Ovary (tissue), 9 donors: Measurements from ENCODE around the gene CGB2. TPM values are rescaled to one million over a fixed set of nuclear protein-coding genes. Genes with fewer than 3 reads are reported as not detected.

Experiments
- DNase-seq, 5 donors: peaks; one replicate each; pipeline ENCODE4 v3.0.0-alpha.2; 2019 to 2020
- H3K27ac ChIP-seq, 2 donors: fragments of 200-600 bp; one replicate each; pipeline versions ENCODE4 v1.5.1 to v1.8.0; 2019 to 2022
- H3K27me3 ChIP-seq: fragments of 200-600 bp; one replicate; pipeline ENCODE4 v1.8.0; 2022
- H3K36me3 ChIP-seq: fragments of 200-600 bp; sonication (generic); one replicate; pipeline ENCODE4 v1.5.1; 2019
- H3K4me1 ChIP-seq: one replicate; pipeline ENCODE4 v1.8.1; 2013; ENCODE audit warnings: mild to moderate bottlenecking, moderate library complexity; ENCODE audit not compliant: insufficient read depth
- H3K4me3 ChIP-seq: fragments of 200-600 bp; sonication (generic); one replicate; pipeline ENCODE4 v1.5.1; 2017
- H3K9me3 ChIP-seq, 2 donors: fragments of 200-600 bp in 1 of 2; sonication (generic) in 1 of 2; one replicate each; pipeline versions ENCODE4 v1.5.1 to v1.8.1; 2013 to 2019; ENCODE audit warnings: mild to moderate bottlenecking in 1 of 2, moderate library complexity in 1 of 2
- CTCF ChIP-seq, 3 donors: fragments of 450-650 bp in 2 of 3; fragments of 200-600 bp in 1 of 3; IDR thresholded peaks; one replicate each; pipeline versions ENCODE4 v1.5.1 to v1.8.0; 2016 to 2022; ENCODE audit warnings: antibody characterized with exemption in 3 of 3, mild to moderate bottlenecking in 1 of 3
- EP300 ChIP-seq: sonication (generic); formaldehyde crosslinking; IDR thresholded peaks from one replicate; pipeline ENCODE4 v1.6.1; 2017; ENCODE audit warnings: antibody characterized with exemption
- POLR2A ChIP-seq: fragments of 450-650 bp; IDR thresholded peaks from one replicate; pipeline ENCODE4 v1.6.1; 2017; ENCODE audit warnings: antibody characterized with exemption, mild to moderate bottlenecking, moderate library complexity
- WGBS, 3 donors: extraction: QIAGEN DNeasy Blood & Tissue Kit in 1 of 3; methylation state at CpG; one replicate each; pipeline versions ENCODE4 v1.1.5 to v1.1.7; 2013 to 2017; 5-methylcytosine and 5-hydroxymethylcytosine counted together
- intact Hi-C, 4 donors: fragments of 100-400 bp; cut with DNase I; formaldehyde crosslinking; loops; one replicate each; pipeline versions ENCODE4 v1.11.0 to v1.15.1; 2022 to 2023
- polyA plus RNA-seq, 2 donors: library from polyadenylated mRNA; stranded (reverse); fragments of 200-250 nt in 1 of 2; fragments of 350-450 nt in 1 of 2; fragmentation: Illumina TruSeq in 1 of 2; extraction: RNeasy Lipid Tissue Mini Kit (QIAGEN cat#74804) in 1 of 2; gene quantifications; one replicate each; pipeline ENCODE4 v1.2.3, GENCODE V29; 2013 to 2014
- total RNA-seq, 7 donors: library from RNA; depleted of rRNA in 2 of 7; stranded (reverse); fragments of >200 nt in 2 of 7; fragmentation: NEBNext Ultra II Directional in 3 of 7; extraction: Animal tissue kit (Norgen Biotek cat#: 25700) in 3 of 7; gene quantifications; one replicate each; pipeline versions ENCODE4 v1.1.0 to v1.2.4, GENCODE V29; 2016 to 2023
- donor health status: DM: no; HTN: no; CAD: no; lungs with moderate emphysema.
- donor health status: DM: no; HTN: no; CAD: no.
- donor health status: Bipolar disorder and iron deficiency.
- donor health status: DM: yes; HTN: yes; CAD: no.
- donor health status: DM: no; HTN: no; CAD: no.
- donor health status: DM: yes; HTN: yes; CAD: no.

CGB2 gene
- total and polyA plus RNA-seq, 9 donors: not detected

- intact Hi-C loops: no loop called here
- no peak for TF ChIP-seq POLR2A
- TF ChIP-seq EP300: no peak
- no peak for TF ChIP-seq CTCF (IDR thresholded peaks at IDR 0.05)
- Histone ChIP-seq H3K27me3 (no peaks in the 10 kb centered on the region), H3K4me1 (peaks cover 12% of the 10 kb centered on the region), H3K27ac (no peak overlapping the region), H3K4me3 (no peak overlapping the region), H3K9me3 (no peaks in the 10 kb centered on the region), H3K36me3 (no peaks in the 10 kb centered on the region)
- 91 to 97% (median 94%) methylated on average over 7 of the region's 7 CpGs for WGBS, 3 donors
- no peak for DNase-seq
These were observed 43.4 kb upstream of the CGB2 start for GRCh38 chr19:48988286-48988685.

DNA sequence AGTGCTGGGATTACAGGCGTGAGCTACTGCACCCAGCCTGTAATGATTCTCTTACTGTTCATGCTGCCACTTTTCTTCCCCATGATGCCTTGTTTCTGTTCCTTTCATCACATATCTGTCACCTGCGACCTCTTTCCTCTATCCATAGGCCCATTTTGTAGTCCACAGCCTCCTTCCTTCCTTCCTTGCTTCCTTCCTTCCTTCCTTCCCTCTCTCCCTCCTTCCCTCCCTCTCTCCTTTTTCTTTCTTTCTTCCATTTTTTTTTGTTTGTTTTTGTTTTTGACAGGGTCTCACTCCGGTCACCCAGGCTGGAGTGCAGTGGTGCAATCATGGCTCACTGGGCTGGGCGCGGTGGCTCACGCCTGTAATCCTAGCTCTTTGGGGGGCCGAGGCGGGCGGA lies 42.8 kb upstream of the CGB2 start:
- H3K4me1 ChIP-seq: peaks cover 12% of the 10 kb centered on the region
- H3K27me3 ChIP-seq: no peaks in the 10 kb centered on the region
- no peak overlapping the region for H3K27ac ChIP-seq
- intact Hi-C loops: no loop called here
- 89 to 95% (median 94%) methylated on average over 9 of the region's 9 CpGs for WGBS, 3 donors
- H3K9me3 ChIP-seq: no peaks in the 10 kb centered on the region
- TF ChIP-seq EP300 (no peak), POLR2A (no peak), CTCF (IDR thresholded peaks at IDR 0.05) (no peak)
- no peak for DNase-seq
- H3K4me3 ChIP-seq: no peak overlapping the region
- no peaks in the 10 kb centered on the region for H3K36me3 ChIP-seq

DNA sequence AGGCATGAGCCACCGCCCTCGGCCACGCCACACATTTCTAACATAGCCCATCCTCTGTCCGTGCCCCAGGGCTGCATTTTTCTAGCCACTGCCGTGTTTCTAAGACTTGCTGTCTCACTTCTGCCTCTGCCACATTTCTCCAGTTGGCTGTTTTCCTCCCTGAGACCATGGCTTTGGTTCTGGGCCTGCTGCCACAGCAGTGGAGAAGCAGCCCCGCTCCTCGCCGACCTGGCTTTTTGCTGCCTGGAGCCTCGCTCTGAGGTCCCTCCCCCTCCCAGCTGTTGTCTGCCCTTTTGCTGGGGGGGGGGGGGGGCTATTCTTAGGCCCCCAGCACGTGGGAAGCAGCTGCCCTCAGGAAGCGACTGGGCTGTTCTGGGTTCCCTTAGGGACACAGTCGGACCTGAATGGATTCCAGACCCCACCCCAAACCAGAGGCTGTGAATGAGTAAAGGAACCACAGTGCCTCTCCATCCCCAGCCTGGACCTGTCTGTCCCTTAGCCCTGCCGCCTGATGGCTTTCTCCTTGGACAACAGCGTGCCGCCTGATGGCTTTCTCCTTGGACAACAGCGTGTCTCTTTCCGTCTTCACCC lies 41.9 kb upstream of the CGB2 start:
- Histone ChIP-seq H3K36me3 (no peaks in the 10 kb centered on the region), H3K27me3 (no peaks in the 10 kb centered on the region), H3K9me3 (no peaks in the 10 kb centered on the region), H3K4me1 (peaks cover 14% of the 10 kb centered on the region), H3K27ac (no peak overlapping the region), H3K4me3 (no peak overlapping the region)
- no peak for TF ChIP-seq EP300
- no peak for DNase-seq
- WGBS, 3 donors: 61 to 66% (median 65%) methylated on average over 17 of the region's 17 CpGs
- intact Hi-C loops: no loop called here

DNA sequence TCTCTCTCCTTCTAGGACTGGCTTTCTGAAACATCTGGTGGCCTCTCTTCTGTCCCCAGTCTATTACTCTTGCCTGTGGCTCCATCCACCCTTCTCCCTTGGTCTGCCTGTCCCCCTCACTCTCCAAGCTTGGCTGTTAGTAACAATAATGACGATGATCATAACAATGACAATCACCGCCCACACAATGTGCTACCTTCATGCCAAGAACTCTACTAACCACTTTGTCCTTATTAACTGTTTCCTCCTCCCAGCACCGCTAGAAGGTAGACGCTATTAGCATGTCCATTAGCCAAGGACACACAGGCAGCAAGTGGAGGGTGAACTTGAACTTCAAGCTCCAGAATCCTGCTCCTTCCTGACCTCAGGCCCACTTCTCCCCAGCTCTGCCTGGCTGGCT lies 41.3 kb upstream of the CGB2 start:
- peaks cover 16% of the 10 kb centered on the region for H3K4me1 ChIP-seq
- no peaks in the 10 kb centered on the region for H3K36me3 ChIP-seq
- no peak for DNase-seq
- WGBS, 3 donors: 55 to 59% (median 57%) methylated on average over 4 of the region's 4 CpGs
- intact Hi-C loops: no loop called here
- H3K4me3 ChIP-seq: no peak overlapping the region
- H3K9me3 ChIP-seq: no peaks in the 10 kb centered on the region
- no peak overlapping the region for H3K27ac ChIP-seq
- TF ChIP-seq CTCF (IDR thresholded peaks at IDR 0.05) (no peak), POLR2A (no peak), EP300 (no peak)
- H3K27me3 ChIP-seq: no peaks in the 10 kb centered on the region

DNA sequence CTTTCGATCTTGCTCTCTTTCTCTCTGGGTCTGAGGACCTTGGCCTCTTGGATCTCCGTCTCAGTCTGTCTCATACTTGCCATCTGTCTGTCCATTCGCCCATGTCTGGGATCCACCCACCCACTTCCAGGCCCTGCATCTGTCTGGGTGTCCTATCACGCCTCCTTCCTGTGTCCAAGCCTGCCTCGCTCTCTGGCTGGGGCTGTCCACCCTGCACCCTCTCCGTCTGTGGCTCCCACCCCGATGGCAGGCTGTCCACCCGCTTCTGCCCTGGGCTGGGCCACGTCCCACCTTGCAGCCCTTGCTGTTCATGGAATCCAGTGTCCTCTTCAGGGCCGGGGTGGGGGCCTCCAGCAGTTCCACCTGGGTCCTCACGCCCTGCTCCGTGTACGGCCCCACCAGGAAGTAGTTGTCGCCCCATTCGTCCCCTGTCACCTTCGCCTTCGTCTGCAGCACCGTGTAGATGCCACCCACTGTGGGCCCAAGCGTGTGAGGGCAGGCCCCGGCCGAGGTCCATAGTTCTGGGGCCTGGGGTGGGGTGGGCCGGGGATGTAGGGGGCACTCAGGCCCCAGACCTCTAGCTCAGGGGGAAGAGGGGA lies 40.6 kb upstream of the CGB2 start:
- H3K4me1 ChIP-seq: peaks cover 16% of the 10 kb centered on the region
- H3K4me3 ChIP-seq: no peak overlapping the region
- 85 to 89% (median 87%) methylated on average over 20 to 22 of the region's 22 CpGs for WGBS, 3 donors
- no peaks in the 10 kb centered on the region for H3K27me3 ChIP-seq
- DNase-seq: peak in 2 of 5 donors; percentile 18 to 38
- H3K27ac ChIP-seq: peak overlapping the region in 1 of 2 donors; percentile 83
- intact Hi-C loops: no loop called here
- no peaks in the 10 kb centered on the region for H3K36me3 ChIP-seq
- no peaks in the 10 kb centered on the region for H3K9me3 ChIP-seq
- no peak for TF ChIP-seq CTCF (IDR thresholded peaks at IDR 0.05)
- TF ChIP-seq POLR2A: no peak
